ENCODE results near the gene APP.

The APP gene

GRCh38 chr21:26167593-26167992 lies 3.0 kb downstream of the APP start:
- Histone ChIP-seq H3K4me1 (ENCODE audit: low read length) (no peaks in the 10 kb centered on the region), H3K79me2 (ENCODE audit: low read length) (no peaks in the 10 kb centered on the region), H3K9ac (ENCODE audit: low read length) (no peak overlapping the region)

GRCh38 chr21:26165331-26165730 lies 5.2 kb downstream of the APP start:
- TF ChIP-seq CTCF (IDR thresholded peaks at IDR 0.05; ENCODE audit: low read depth, low read length) (no peak), EZH2phosphoT487 (IDR thresholded peaks at IDR 0.05; ENCODE audit: low read depth) (no peak)
- H3K9me3 ChIP-seq (ENCODE audit: insufficient read depth, low read length) = no peaks in the 10 kb centered on the region
- no peaks in the 10 kb centered on the region for H4K20me1 ChIP-seq (ENCODE audit: insufficient read depth, low read length)
- no peak overlapping the region for H2AFZ ChIP-seq (ENCODE audit: low read depth, low read length)
- no peaks in the 10 kb centered on the region for H3K27me3 ChIP-seq (ENCODE audit: low read depth, low read length)
- no peaks in the 10 kb centered on the region for H3K79me2 ChIP-seq (ENCODE audit: low read length)
- H3K4me1 ChIP-seq (ENCODE audit: low read length) = no peaks in the 10 kb centered on the region
- H3K4me2 ChIP-seq (ENCODE audit: low read length) = no peak overlapping the region
- no peak overlapping the region for H3K4me3 ChIP-seq (ENCODE audit: low read length)
- H3K36me3 ChIP-seq (replicated peaks; ENCODE audit: low read depth, low read length) = no peaks in the 10 kb centered on the region
- no peak overlapping the region for H3K9ac ChIP-seq (ENCODE audit: low read length)
- no peak overlapping the region for H3K27ac ChIP-seq (ENCODE audit: low read length)

More at GRCh38 chr21:26167593-26167992, 3.0 kb downstream of the APP start:
- H3K9me3 ChIP-seq (ENCODE audit: insufficient read depth, low read length) = no peaks in the 10 kb centered on the region
- H3K27ac ChIP-seq (ENCODE audit: low read length) = no peak overlapping the region
- H3K27me3 ChIP-seq (ENCODE audit: low read depth, low read length) = no peaks in the 10 kb centered on the region
- TF ChIP-seq CTCF (IDR thresholded peaks at IDR 0.05; ENCODE audit: low read depth, low read length) (no peak), EZH2phosphoT487 (IDR thresholded peaks at IDR 0.05; ENCODE audit: low read depth) (no peak)
- H3K36me3 ChIP-seq (replicated peaks; ENCODE audit: low read depth, low read length) = no peaks in the 10 kb centered on the region
- H3K4me3 ChIP-seq (ENCODE audit: low read length) = no peak overlapping the region
- no peaks in the 10 kb centered on the region for H4K20me1 ChIP-seq (ENCODE audit: insufficient read depth, low read length)
- no peak overlapping the region for H3K4me2 ChIP-seq (ENCODE audit: low read length)
- H2AFZ ChIP-seq (ENCODE audit: low read depth, low read length) = no peak overlapping the region

- Histone ChIP-seq H3K4me1 (ENCODE audit: low read length) (no peaks in the 10 kb centered on the region), H3K27me3 (ENCODE audit: low read depth, low read length) (no peaks in the 10 kb centered on the region), H3K27ac (ENCODE audit: low read length) (no peak overlapping the region), H2AFZ (ENCODE audit: low read depth, low read length) (no peak overlapping the region), H3K9me3 (ENCODE audit: insufficient read depth, low read length) (no peaks in the 10 kb centered on the region), H3K36me3 (replicated peaks; ENCODE audit: low read depth, low read length) (no peaks in the 10 kb centered on the region), H3K79me2 (ENCODE audit: low read length) (no peaks in the 10 kb centered on the region), H4K20me1 (ENCODE audit: insufficient read depth, low read length) (no peaks in the 10 kb centered on the region), H3K4me3 (ENCODE audit: low read length) (no peak overlapping the region), H3K9ac (ENCODE audit: low read length) (no peak overlapping the region), H3K4me2 (ENCODE audit: low read length) (no peak overlapping the region)
- TF ChIP-seq EZH2phosphoT487 (IDR thresholded peaks at IDR 0.05; ENCODE audit: low read depth) = no peak
- no peak for TF ChIP-seq CTCF (IDR thresholded peaks at IDR 0.05; ENCODE audit: low read depth, low read length)
Observed at GRCh38 chr21:26164311-26164710, 6.3 kb downstream of the APP start.

- Histone ChIP-seq H3K4me2 (ENCODE audit: low read length) (no peak overlapping the region), H3K4me1 (ENCODE audit: low read length) (no peaks in the 10 kb centered on the region), H3K79me2 (ENCODE audit: low read length) (no peaks in the 10 kb centered on the region), H3K36me3 (replicated peaks; ENCODE audit: low read depth, low read length) (no peaks in the 10 kb centered on the region), H3K27me3 (ENCODE audit: low read depth, low read length) (no peaks in the 10 kb centered on the region), H2AFZ (ENCODE audit: low read depth, low read length) (no peak overlapping the region), H3K27ac (ENCODE audit: low read length) (no peak overlapping the region), H3K4me3 (ENCODE audit: low read length) (no peak overlapping the region), H4K20me1 (ENCODE audit: insufficient read depth, low read length) (no peaks in the 10 kb centered on the region), H3K9ac (ENCODE audit: low read length) (no peak overlapping the region), H3K9me3 (ENCODE audit: insufficient read depth, low read length) (no peaks in the 10 kb centered on the region)
- no peak for TF ChIP-seq CTCF (IDR thresholded peaks at IDR 0.05; ENCODE audit: low read depth, low read length)
- no peak for TF ChIP-seq EZH2phosphoT487 (IDR thresholded peaks at IDR 0.05; ENCODE audit: low read depth)
Observed at GRCh38 chr21:26162081-26162480, 8.5 kb downstream of the APP start.

Measured in OCI-LY3 (cell line).